ENCODE results near the gene CTU2.

The CTU2 gene

DNA sequence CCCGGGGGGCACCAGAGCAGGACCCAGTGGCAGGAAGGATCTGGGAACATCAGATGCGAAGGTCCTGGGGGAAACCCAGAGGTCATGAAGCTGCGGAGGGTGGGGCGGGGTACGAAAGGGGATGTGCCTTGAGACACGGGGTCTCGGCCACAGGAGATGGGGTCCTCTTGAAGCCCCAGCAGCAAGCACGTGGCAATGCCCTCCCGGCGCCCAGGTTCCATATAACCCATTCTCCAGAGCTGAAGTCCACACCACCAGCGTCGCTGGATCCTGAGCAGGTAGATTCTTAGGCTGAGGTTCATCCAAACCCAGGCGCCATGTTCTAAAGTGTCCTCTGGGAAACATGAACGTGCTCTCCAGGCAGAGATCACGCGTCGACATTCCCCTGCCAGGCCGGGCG, 57.8 kb downstream of the CTU2 start:
- DNase-seq, result no peak

DNA sequence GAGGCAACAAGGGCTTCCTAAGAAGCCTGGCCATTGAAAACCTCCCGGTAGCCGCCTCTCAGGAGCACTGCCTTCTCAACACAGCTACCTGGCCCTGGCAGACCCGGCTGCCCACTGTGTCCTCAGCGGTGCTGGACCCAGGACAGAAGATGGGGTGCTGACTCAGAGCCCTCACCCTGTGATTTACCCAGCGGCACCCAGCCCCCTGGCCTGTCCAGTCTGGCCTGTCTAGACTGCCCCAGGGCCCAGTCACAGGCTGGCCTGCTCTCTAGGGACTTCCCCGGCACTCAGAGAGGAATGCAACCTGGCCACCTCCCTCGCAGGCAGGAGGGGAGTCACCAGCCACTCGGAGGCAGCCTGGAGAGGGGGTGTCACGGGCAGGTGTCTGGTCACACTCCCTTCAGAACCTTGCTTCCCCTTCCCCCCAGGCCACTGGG, 58.6 kb downstream of the CTU2 start:
- no peak for DNase-seq

Measured in retina (tissue), 1 donor.